HepG2 (cell line): ENCODE results near the gene SDHAF1. TPM values are rescaled to one million over a fixed set of nuclear protein-coding genes. Genes with fewer than 3 reads are reported as not detected.

ENCODE experiments used
- BCL6 ChIP-seq: IDR thresholded peaks from 2 replicates; pipeline ENCODE4 v1.6.1; 2016; ENCODE audit warnings: missing genetic modification reagents, missing compliant biosample characterization
- E2F2 ChIP-seq: sonication (generic); formaldehyde crosslinking; IDR thresholded peaks from 2 replicates; pipeline ENCODE4 v1.4.0; 2020; ENCODE audit warnings: missing genetic modification reagents, borderline replicate concordance
- ETV5 ChIP-seq: IDR thresholded peaks from 2 replicates; pipeline ENCODE4 v1.6.1; 2018; ENCODE audit warnings: missing biosample characterization, missing genetic modification reagents, inconsistent platforms, borderline replicate concordance
- FOXK1 ChIP-seq: sonication (generic); formaldehyde crosslinking; IDR thresholded peaks from 2 replicates; pipeline ENCODE4 v1.4.0; 2020; ENCODE audit warnings: low read depth, missing genetic modification reagents, borderline replicate concordance
- HBP1 ChIP-seq: IDR thresholded peaks from 2 replicates; pipeline ENCODE4 v1.6.1; 2016; ENCODE audit warnings: low read depth, control low read depth
- LRRFIP1 ChIP-seq: sonication (generic); formaldehyde crosslinking; conservative IDR thresholded peaks from 2 replicates; pipeline ENCODE4 v1.4.0; 2020; ENCODE audit warnings: missing genetic modification reagents
- MLX ChIP-seq: IDR thresholded peaks from 2 replicates; pipeline ENCODE4 v1.6.1; 2016
- PHF5A ChIP-seq: IDR thresholded peaks from one replicate; pipeline ENCODE4 v1.6.1; 2018; ENCODE audit warnings: low read depth, missing genetic modification reagents; ENCODE audit not compliant: unreplicated experiment
- PITX1 ChIP-seq: sonication (generic); formaldehyde crosslinking; IDR thresholded peaks from 2 replicates; pipeline ENCODE4 v1.5.1; 2020; ENCODE audit warnings: mild to moderate bottlenecking, missing genetic modification reagents
- RBM39 ChIP-seq: fragments of 200-400 bp; formaldehyde crosslinking; IDR thresholded peaks from one replicate; pipeline ENCODE4 v1.6.1; 2018; ENCODE audit warnings: antibody characterized with exemption, mild to moderate bottlenecking, low read depth, low read length; ENCODE audit not compliant: poor library complexity, severe bottlenecking
- STAT6 ChIP-seq: sonication (generic); formaldehyde crosslinking; IDR thresholded peaks from 2 replicates; pipeline ENCODE4 v1.4.0; 2020; ENCODE audit warnings: missing genetic modification reagents, mild to moderate bottlenecking, borderline replicate concordance
- ZBTB3 ChIP-seq: sonication (generic); formaldehyde crosslinking; IDR thresholded peaks from 2 replicates; pipeline ENCODE4 v1.4.0; 2020; ENCODE audit warnings: low read depth, mild to moderate bottlenecking, moderate library complexity, missing genetic modification reagents, borderline replicate concordance
- ZFP91 ChIP-seq: sonication (generic); formaldehyde crosslinking; IDR thresholded peaks from 2 replicates; pipeline ENCODE4 v1.9.0; 2022; ENCODE audit warnings: missing genetic modification reagents, mild to moderate bottlenecking, borderline replicate concordance
- ZFY ChIP-seq: sonication (generic); formaldehyde crosslinking; IDR thresholded peaks from 2 replicates; pipeline ENCODE4 v1.4.0; 2020; ENCODE audit warnings: missing genetic modification reagents
- ZNF292 ChIP-seq: sonication (generic); formaldehyde crosslinking; IDR thresholded peaks from 2 replicates; pipeline ENCODE4 v1.8.1; 2022; ENCODE audit warnings: mild to moderate bottlenecking, low read depth, missing genetic modification reagents, borderline replicate concordance
- ZNF317 ChIP-seq: sonication (generic); formaldehyde crosslinking; IDR thresholded peaks from 2 replicates; pipeline ENCODE4 v1.5.0; 2020; ENCODE audit warnings: mild to moderate bottlenecking, missing genetic modification reagents
- ZNF720 ChIP-seq: sonication (generic); formaldehyde crosslinking; IDR thresholded peaks from 2 replicates; pipeline ENCODE4 v1.4.0; 2020; ENCODE audit warnings: missing genetic modification reagents
- polyA plus RNA-seq, 8 experiments: library from polyadenylated mRNA; depleted of rRNA in 3 of 8; stranded (reverse) in 7 of 8; unstranded in 1 of 8; fragments of >200 nt; fragmentation: Illumina TruSeq in 4 of 8; extraction: Trizol in 4 of 8; gene quantifications; 2 replicates each; pipeline versions ENCODE4 v1.2.1 to v1.2.3, GENCODE V29; 2011 to 2016; ENCODE audit warnings: low read depth in 4 of 8, missing spikeins in 1 of 8, mixed read lengths in 1 of 8; ENCODE audit not compliant: insufficient read depth in 1 of 8
- total RNA-seq, 5 experiments: library from RNA; depleted of rRNA; stranded (reverse); fragments of >200 nt; fragmentation: Illumina TruSeq; extraction: Trizol; gene quantifications; 2 replicates each; pipeline ENCODE4 v1.2.3, GENCODE V29; 2016; ENCODE audit warnings: low read depth in 1 of 5

Gene SDHAF1
- total and polyA plus RNA-seq, 2 of the 13 experiments (the other 11 are each of a cell fraction or from before 2014, with no cell fraction given) = 17.8 to 22.8 TPM

GRCh38 chr19:35995048-35995993 is at the start of gene SDHAF1 (continued):
- TF ChIP-seq ZNF720 (no peak), ZNF292 (CRISPR knock-in tag) (peak; percentile 60), E2F2 (CRISPR knock-in tag) (no peak), FOXK1 (CRISPR knock-in tag) (peak; percentile 44; the same call in 1 of the 2 replicates), PHF5A (CRISPR knock-in tag) (no peak), ZBTB3 (CRISPR knock-in tag) (no peak), ETV5 (peak; percentile 88), PITX1 (CRISPR knock-in tag) (no peak; the same call in 1 of the 2 replicates), STAT6 (no peak; the same call in 1 of the 2 replicates), ZFP91 (peak; percentile 89), ZNF317 (0 out of 2 replicates have a peak, but pooled peaks have one; percentile 53), LRRFIP1 (CRISPR knock-in tag) (no peak), MLX (CRISPR knock-in tag) (peak; percentile 49), HBP1 (CRISPR knock-in tag) (peak; percentile 78; the same call in 1 of the 2 replicates), BCL6 (CRISPR knock-in tag) (peak; percentile 59), RBM39 (peak; percentile 57), ZFY (CRISPR knock-in tag) (peak; percentile 94)
